Loucy (cell line): ENCODE results near the gene CIB4.

Experiments used
- EZH2phosphoT487 ChIP-seq: fragments of 200-600 bp; IDR thresholded peaks from 2 replicates; pipeline ENCODE4 v1.6.1; 2018; ENCODE audit warnings: antibody characterized with exemption, mild to moderate bottlenecking, moderate library complexity, borderline replicate concordance
- TF ChIP-seq, protein P1 (sequence below): fragments of 200-600 bp; sonication (generic); conservative IDR thresholded peaks from 2 replicates; pipeline ENCODE4 v1.5.1; 2014; ENCODE audit warnings: mild to moderate bottlenecking, antibody characterized with exemption, low read length

DNA sequence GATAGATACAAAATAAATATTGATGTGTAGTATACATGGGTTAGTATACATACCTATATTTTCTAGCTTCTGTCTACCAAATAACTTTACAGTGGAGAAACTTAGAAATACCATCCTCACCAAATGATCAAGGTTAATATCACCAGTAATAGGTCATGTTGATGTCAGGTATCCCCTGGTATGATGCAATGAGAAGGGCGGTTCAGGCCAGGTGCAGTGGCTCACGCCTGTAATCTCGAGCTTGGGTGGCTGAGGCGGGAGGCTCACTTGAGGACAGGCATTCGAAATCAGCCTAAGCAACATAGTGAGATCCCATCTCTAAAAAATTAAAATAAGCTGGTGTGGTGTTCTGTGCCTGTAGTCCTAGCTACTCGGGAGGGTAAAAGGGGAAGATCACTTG lies 38.6 kb downstream of the CIB4 start:
- TF ChIP-seq, protein P1, sequence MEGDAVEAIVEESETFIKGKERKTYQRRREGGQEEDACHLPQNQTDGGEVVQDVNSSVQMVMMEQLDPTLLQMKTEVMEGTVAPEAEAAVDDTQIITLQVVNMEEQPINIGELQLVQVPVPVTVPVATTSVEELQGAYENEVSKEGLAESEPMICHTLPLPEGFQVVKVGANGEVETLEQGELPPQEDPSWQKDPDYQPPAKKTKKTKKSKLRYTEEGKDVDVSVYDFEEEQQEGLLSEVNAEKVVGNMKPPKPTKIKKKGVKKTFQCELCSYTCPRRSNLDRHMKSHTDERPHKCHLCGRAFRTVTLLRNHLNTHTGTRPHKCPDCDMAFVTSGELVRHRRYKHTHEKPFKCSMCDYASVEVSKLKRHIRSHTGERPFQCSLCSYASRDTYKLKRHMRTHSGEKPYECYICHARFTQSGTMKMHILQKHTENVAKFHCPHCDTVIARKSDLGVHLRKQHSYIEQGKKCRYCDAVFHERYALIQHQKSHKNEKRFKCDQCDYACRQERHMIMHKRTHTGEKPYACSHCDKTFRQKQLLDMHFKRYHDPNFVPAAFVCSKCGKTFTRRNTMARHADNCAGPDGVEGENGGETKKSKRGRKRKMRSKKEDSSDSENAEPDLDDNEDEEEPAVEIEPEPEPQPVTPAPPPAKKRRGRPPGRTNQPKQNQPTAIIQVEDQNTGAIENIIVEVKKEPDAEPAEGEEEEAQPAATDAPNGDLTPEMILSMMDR: no peak
- TF ChIP-seq EZH2phosphoT487: no peak
